Epithelial cell of prostate (primary cell): ENCODE results near the gene SUSD1.

Experiments
- DNase-seq: peaks from one replicate; pipeline ENCODE4 v3.0.0-alpha.2; 2011; ENCODE audit warnings: low read depth, low spot score
- H3K27ac ChIP-seq: fragments of 450-650 bp; 2 replicates; pipeline ENCODE4 v1.5.1; 2017; ENCODE audit warnings: mild to moderate bottlenecking

SUSD1 gene

GRCh38 chr9:112048924-112049691 lies 126.0 kb downstream of the SUSD1 start:
- H3K27ac ChIP-seq, result no peak overlapping the region
- no peak for DNase-seq

GRCh38 chr9:112047538-112048066 lies 127.5 kb downstream of the SUSD1 start:
- peak overlapping the region; percentile 78 for H3K27ac ChIP-seq

DNA sequence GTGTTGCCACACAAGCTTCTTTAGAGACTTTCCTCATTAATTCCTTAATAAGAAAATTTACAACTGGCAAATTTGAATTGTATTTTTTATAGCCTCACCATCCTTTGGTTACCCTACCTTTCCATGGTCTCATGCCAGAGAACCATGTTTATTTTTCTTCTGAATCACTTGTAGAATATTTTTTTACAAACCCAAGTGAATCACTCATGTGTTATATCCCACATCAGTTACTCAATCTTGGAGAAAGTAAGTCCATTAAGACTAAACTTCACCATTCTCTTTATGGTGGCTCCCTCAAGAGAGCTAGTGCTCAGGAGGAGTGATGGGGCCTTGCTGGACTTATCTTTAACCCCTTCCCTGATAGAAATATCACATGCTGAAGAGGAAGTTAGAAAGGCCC lies 128.9 kb downstream of the SUSD1 start:
- peak; percentile 54 for DNase-seq
- peak overlapping the region; percentile 78 for H3K27ac ChIP-seq

More at GRCh38 chr9:112047538-112048066, 127.5 kb downstream of the SUSD1 start:
- DNase-seq, result no peak

- no peak overlapping the region for H3K27ac ChIP-seq
- no peak for DNase-seq
These were observed 130.2 kb downstream of the SUSD1 start for GRCh38 chr9:112044881-112045280.

- peak overlapping the region; percentile 78 for H3K27ac ChIP-seq
- DNase-seq, result no peak
These were observed 130.9 kb downstream of the SUSD1 start for GRCh38 chr9:112044186-112044585.

- H3K27ac ChIP-seq, result peak overlapping the region; percentile 78
- DNase-seq, result no peak
These were observed 131.7 kb downstream of the SUSD1 start for GRCh38 chr9:112043423-112043822.

GRCh38 chr9:112042769-112043168 lies 132.3 kb downstream of the SUSD1 start:
- H3K27ac ChIP-seq, result peak overlapping the region; percentile 78
- DNase-seq, result no peak

DNA sequence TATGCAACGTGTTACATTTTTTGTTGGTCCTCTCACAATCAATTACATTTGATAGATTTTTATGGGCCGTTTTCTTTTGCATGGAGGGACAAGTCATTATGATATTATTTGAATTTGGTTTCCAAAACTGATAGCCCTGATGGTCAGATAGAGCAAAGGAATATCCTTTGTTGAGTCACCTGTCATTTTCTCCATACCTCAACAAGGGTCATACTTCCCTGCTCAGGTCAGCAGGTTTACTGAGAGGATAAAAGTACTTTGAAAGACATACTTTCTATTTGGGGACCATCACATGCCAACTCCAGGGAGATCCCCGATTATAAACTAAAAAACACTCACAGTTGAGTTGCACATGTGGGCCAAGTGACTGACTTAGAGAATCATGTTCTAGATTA lies 132.9 kb downstream of the SUSD1 start:
- H3K27ac ChIP-seq, result peak overlapping the region; percentile 78
- no peak for DNase-seq

GRCh38 chr9:112041536-112042243 lies 133.4 kb downstream of the SUSD1 start:
- peak; percentile 94 for DNase-seq
- H3K27ac ChIP-seq, result peak overlapping the region; percentile 78

GRCh38 chr9:112041199-112041535 lies 133.9 kb downstream of the SUSD1 start:
- no peak for DNase-seq
- H3K27ac ChIP-seq, result peak overlapping the region; percentile 78

DNA sequence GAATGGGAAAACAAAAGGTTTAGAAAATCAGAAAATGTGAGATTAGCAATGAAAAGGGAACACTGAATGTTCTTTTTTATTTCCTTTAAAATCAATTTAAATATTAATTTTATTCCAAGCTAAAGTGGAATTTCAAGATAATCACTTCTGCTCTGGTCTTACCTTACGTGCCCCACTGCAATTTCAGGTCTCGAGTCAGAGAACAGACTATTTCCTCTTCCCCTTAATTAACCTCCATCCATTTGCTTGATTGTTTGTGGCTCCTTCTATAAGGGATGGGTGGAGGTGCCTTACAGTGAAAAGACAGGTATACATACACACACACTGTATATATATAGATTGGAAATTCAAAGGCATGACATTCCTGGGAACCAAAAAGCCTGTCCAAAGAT lies 137.1 kb downstream of the SUSD1 start:
- DNase-seq, result no peak
- H3K27ac ChIP-seq, result no peak overlapping the region

- DNase-seq, result no peak
- no peak overlapping the region for H3K27ac ChIP-seq
These were observed 137.6 kb downstream of the SUSD1 start for GRCh38 chr9:112037281-112038016.

DNA sequence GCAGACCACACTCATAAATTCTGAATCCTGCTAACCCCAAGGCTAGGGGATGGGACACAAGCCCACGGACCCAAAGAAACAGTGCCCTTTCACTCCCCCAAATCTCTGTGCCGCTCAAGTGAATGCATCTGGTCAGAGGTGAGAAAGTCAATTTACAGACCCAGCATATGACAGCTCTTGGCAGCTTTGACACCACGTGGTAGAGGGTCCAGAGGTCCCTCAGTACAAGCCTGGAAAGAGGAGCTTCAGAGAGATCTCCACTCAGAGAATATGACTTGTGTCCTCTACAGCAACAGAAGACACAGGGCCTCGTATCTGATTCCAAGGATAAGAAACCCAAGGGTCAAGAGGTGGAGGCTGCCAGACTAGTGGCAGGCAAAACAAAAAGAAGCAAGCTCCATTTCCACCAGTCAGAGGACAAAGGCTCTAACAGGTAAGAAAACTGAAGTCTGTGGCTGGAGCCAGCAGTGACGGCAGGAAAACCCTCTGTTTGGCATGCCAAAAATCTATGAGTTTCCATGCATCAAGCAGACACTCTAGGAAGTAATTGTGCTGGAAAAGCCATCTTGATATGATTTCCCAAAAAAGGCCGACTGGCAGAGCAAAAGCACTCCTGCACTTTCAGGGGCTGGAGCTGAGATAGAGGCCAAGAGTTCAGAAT lies 139.8 kb downstream of the SUSD1 start:
- H3K27ac ChIP-seq, result no peak overlapping the region
- DNase-seq, result no peak

- no peak overlapping the region for H3K27ac ChIP-seq
- no peak for DNase-seq
These were observed 140.9 kb downstream of the SUSD1 start for GRCh38 chr9:112034216-112034611.

GRCh38 chr9:112033237-112034215 lies 141.6 kb downstream of the SUSD1 start:
- no peak overlapping the region for H3K27ac ChIP-seq
- no peak for DNase-seq

DNA sequence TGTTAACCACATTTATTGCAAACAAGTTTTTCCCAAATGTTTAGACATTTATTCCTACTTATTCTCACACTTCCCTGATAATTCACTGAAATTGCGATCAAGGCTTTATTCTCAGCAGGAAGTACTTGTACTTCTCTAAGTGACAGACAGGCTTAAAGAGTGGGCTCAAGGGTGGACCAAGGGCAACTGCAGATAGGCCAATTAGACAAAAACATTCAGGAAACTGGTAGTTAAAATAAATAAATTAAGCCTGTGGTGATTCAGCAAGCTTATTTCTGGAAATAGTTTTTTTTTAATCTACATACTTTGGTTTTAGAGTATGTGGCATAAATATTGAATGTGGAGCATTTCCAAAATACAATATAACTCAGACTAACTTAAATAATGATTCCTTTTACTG lies 142.4 kb downstream of the SUSD1 start:
- H3K27ac ChIP-seq, result no peak overlapping the region
- DNase-seq, result no peak

DNA sequence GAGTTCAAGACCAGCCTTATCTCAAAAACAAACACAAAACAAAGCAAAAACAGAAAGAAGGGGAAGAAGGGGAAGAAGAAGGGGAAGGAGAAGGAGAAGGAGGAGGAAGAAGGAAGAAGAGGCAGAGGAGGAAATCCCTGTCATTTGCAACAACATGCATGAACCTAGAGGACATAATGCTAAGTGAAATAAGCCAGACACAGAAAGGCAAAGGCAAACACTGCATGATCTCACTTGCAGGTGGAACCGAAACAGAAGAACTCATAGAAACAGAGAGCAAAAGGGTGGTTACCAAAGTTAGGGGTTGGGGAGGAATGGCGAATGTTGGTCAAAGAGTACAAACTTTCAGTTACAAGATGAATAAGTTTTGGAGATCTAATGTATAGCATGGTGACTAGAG lies 143.1 kb downstream of the SUSD1 start:
- no peak for DNase-seq
- H3K27ac ChIP-seq, result no peak overlapping the region

GRCh38 chr9:112031400-112031799 lies 143.7 kb downstream of the SUSD1 start:
- DNase-seq, result no peak
- no peak overlapping the region for H3K27ac ChIP-seq

- peak; percentile 84 for DNase-seq
- H3K27ac ChIP-seq, result peak overlapping the region; percentile 70
These were observed 145.1 kb downstream of the SUSD1 start for GRCh38 chr9:112029921-112030444.
